ENCODE data around the gene SMCO4.

- no peak for TF ChIP-seq CTCF (IDR thresholded peaks at IDR 0.05 in 4 of 5, conservative IDR thresholded peaks at IDR 0.05 in 1 of 5)
- no peak for TF ChIP-seq POLR2A (IDR thresholded peaks at IDR 0.05)
Observed at GRCh38 chr11:93497596-93497995, 45.6 kb downstream of the SMCO4 start.
